B cell (primary cell): Measurements from ENCODE around the gene CTIF. TPM values are rescaled to one million over a fixed set of nuclear protein-coding genes. Genes with fewer than 3 reads are reported as not detected.

Experiments
- ATAC-seq: fragments of 200-7000 bp; cut with Tn5 transposase; one replicate; pipeline ENCODE4 v1.10.0; 2021; ENCODE audit warnings: low read depth, mild to moderate bottlenecking, moderate number of reproducible peaks, moderate library complexity
- CTCF ChIA-PET: fragments of 350-600 bp; sonication (Branson Sonifier 250); formaldehyde crosslinking; loops from one replicate; lab custom pipeline; 2021; ENCODE audit warnings: antibody characterized with exemption, inconsistent platforms; lab: Charles Lee
- POLR2A ChIA-PET: fragments of 350-600 bp; sonication (Branson Sonifier 250); formaldehyde crosslinking; loops from one replicate; lab custom pipeline; 2021; ENCODE audit warnings: antibody characterized with exemption; lab: Charles Lee
- DNase-seq: peaks from one replicate; pipeline ENCODE4 v3.0.0; 2013
- H2AFZ ChIP-seq: 2 replicates; pipeline ENCODE4 v1.6.1; 2012; ENCODE audit warnings: mild to moderate bottlenecking, low read depth, low read length; ENCODE audit not compliant: insufficient read depth, poor library complexity, severe bottlenecking
- H3K27ac ChIP-seq, 2 donors: 1 replicate in 1 of 2; 2 replicates in 1 of 2; pipeline ENCODE4 v1.5.1; 2012 to 2013; ENCODE audit warnings: low read length in 2 of 2, mild to moderate bottlenecking in 2 of 2, moderate library complexity in 1 of 2
- H3K27me3 ChIP-seq, 4 experiments: fragments of 200-600 bp in 1 of 4; sonication (generic) in 1 of 4; replicated peaks in 1 of 4; 1 replicate in 2 of 4; 2 replicates in 2 of 4; pipeline versions ENCODE4 v1.6.1 to v1.7.0; 2013 to 2016; ENCODE audit warnings: low read length in 3 of 4, mild to moderate bottlenecking in 2 of 4, mixed read lengths in 1 of 4, moderate library complexity in 1 of 4; ENCODE audit not compliant: insufficient read depth in 4 of 4, control insufficient read depth in 3 of 4; ENCODE audit errors: control extremely low read depth in 1 of 4
- H3K36me3 ChIP-seq, 2 experiments: replicated peaks in 1 of 2; 1 replicate in 1 of 2; 2 replicates in 1 of 2; pipeline versions ENCODE4 v1.6.1 to v1.7.1; 2013; ENCODE audit warnings: low read length in 1 of 2; ENCODE audit not compliant: insufficient read depth in 2 of 2, control insufficient read depth in 1 of 2; ENCODE audit errors: control extremely low read depth in 1 of 2, extremely low read depth in 1 of 2
- H3K4me1 ChIP-seq, 2 donors: fragments of 200-600 bp in 1 of 2; sonication (generic) in 1 of 2; 1 replicate in 1 of 2; 2 replicates in 1 of 2; pipeline versions ENCODE4 v1.5.1 to v1.6.1; 2013 to 2017; ENCODE audit warnings: low read length in 2 of 2; ENCODE audit not compliant: control insufficient read depth in 2 of 2, insufficient read depth in 2 of 2
- H3K4me2 ChIP-seq: replicated peaks from 2 replicates; pipeline ENCODE3; 2012; ENCODE audit warnings: mild to moderate bottlenecking, low read depth, low read length; ENCODE audit not compliant: poor library complexity, severe bottlenecking
- H3K4me3 ChIP-seq, 5 experiments: fragments of 200-600 bp in 1 of 5; sonication (generic) in 1 of 5; 1 replicate in 3 of 5; 2 replicates in 2 of 5; pipeline versions ENCODE4 v1.5.1 to v1.7.0; 2011 to 2016; ENCODE audit warnings: low read length in 4 of 5, mild to moderate bottlenecking in 4 of 5, low read depth in 2 of 5, control low read depth in 1 of 5, moderate library complexity in 1 of 5; ENCODE audit not compliant: insufficient read depth in 1 of 5; ENCODE audit errors: control extremely low read depth in 1 of 5, extremely low read depth in 1 of 5
- H3K79me2 ChIP-seq: fragments of 200-600 bp; sonication (generic); one replicate; pipeline ENCODE4 v1.6.0; 2016; ENCODE audit warnings: low read length; ENCODE audit not compliant: control insufficient read depth, insufficient read depth
- H3K9ac ChIP-seq: fragments of 200-600 bp; sonication (generic); 2 replicates; pipeline ENCODE4 v1.6.1; 2017; ENCODE audit warnings: mild to moderate bottlenecking, low read length, moderate library complexity
- H3K9me3 ChIP-seq, 3 donors: one replicate each; pipeline versions ENCODE4 v1.6.1 to v1.7.1; 2013; ENCODE audit warnings: low read length in 2 of 3; ENCODE audit not compliant: control insufficient read depth in 2 of 3, insufficient read depth in 1 of 3; ENCODE audit errors: control extremely low read depth in 1 of 3
- H4K20me1 ChIP-seq: 2 replicates; pipeline ENCODE4 v1.6.0; 2012; ENCODE audit warnings: mild to moderate bottlenecking, low read length; ENCODE audit not compliant: insufficient read depth, control insufficient read depth, poor library complexity, severe bottlenecking
- H3K27ac Mint-ChIP-seq: one replicate; pipeline ENCODE4 v1.8.0; 2021; ENCODE audit warnings: mixed read lengths
- H3K27me3 Mint-ChIP-seq: one replicate; pipeline ENCODE4 v1.8.0; 2021; ENCODE audit warnings: mixed read lengths
- H3K4me1 Mint-ChIP-seq: one replicate; pipeline ENCODE4 v1.8.0; 2021; ENCODE audit warnings: mixed read lengths
- H3K4me3 Mint-ChIP-seq: one replicate; pipeline ENCODE4 v1.8.0; 2021; ENCODE audit warnings: mixed read lengths
- H3K9me3 Mint-ChIP-seq: one replicate; pipeline ENCODE4 v1.8.0; 2022; ENCODE audit warnings: mixed read lengths; ENCODE audit not compliant: insufficient read depth
- CTCF ChIP-seq: fragments of 200-600 bp; IDR thresholded peaks from one replicate; pipeline ENCODE4 v1.8.0; 2022; ENCODE audit warnings: antibody characterized with exemption, mild to moderate bottlenecking
- EZH2 ChIP-seq: IDR thresholded peaks from 2 replicates; pipeline ENCODE4 v1.6.1; 2012; ENCODE audit warnings: borderline replicate concordance, low read depth, mild to moderate bottlenecking, moderate library complexity, low read length; ENCODE audit not compliant: insufficient read depth, poor library complexity, severe bottlenecking
- WGBS: methylation state at CpG from one replicate; pipeline ENCODE4 v1.1.5; 2013; ENCODE audit warnings: missing lambda C conversion rate; ENCODE audit not compliant: insufficient coverage; 5-methylcytosine and 5-hydroxymethylcytosine counted together
- intact Hi-C: fragments of 100-400 bp; cut with micrococcal nuclease; formaldehyde crosslinking; loops from one replicate; pipeline ENCODE4 v1.10.0; 2022
- polyA plus RNA-seq: library from polyadenylated mRNA; depleted of rRNA; stranded (reverse); fragments of >200 nt; gene quantifications from 2 replicates; pipeline ENCODE4 v1.2.3, GENCODE V29; 2012
- total RNA-seq, 2 donors: library from RNA; stranded (reverse); fragments of 120-200 nt in 1 of 2; gene quantifications; 1 replicate in 1 of 2; 2 replicates in 1 of 2; pipeline versions ENCODE4 v1.2.3 to v1.2.4, GENCODE V29; 2013 to 2022

Gene CTIF
- total and polyA plus RNA-seq, 2 donors (not counting 1 experiment from before 2014, with no cell fraction given) = 3.6 to 16.2 TPM

- H3K4me1 Mint-ChIP-seq = peaks cover 1% of the 10 kb centered on the region
- Histone ChIP-seq H2AFZ (no peak overlapping the region), H3K27me3 (no peaks in the 10 kb centered on the region), H3K4me3 (no peak overlapping the region), H3K4me2 (no peak overlapping the region), H3K79me2 (no peaks in the 10 kb centered on the region), H3K27ac (no peak overlapping the region), H3K36me3 (no peaks in the 10 kb centered on the region), H4K20me1 (no peaks in the 10 kb centered on the region), H3K9me3 (no peaks in the 10 kb centered on the region), H3K4me1 (no peaks in the 10 kb centered on the region), H3K9ac (no peak overlapping the region)
- ChIA-PET POLR2A (no interaction called here), CTCF (no interaction called here)
- TF ChIP-seq CTCF = no peak
- no peak for TF ChIP-seq EZH2
- no peak overlapping the region for H3K27ac Mint-ChIP-seq
- no peaks in the 10 kb centered on the region for H3K9me3 Mint-ChIP-seq
- intact Hi-C loops = no loop called here
- DNase-seq (no peak), ATAC-seq (no peak)
- no peak overlapping the region for H3K4me3 Mint-ChIP-seq
- WGBS = 92% methylated on average over 8 of the region's 8 CpGs
- H3K27me3 Mint-ChIP-seq = no peaks in the 10 kb centered on the region
These were observed 190.6 kb downstream of the CTIF start for GRCh38 chr18:48729404-48729803.

- CTCF ChIA-PET = no interaction called here
- H3K27me3 ChIP-seq = no peaks in the 10 kb centered on the region
- H3K4me1 ChIP-seq = no peaks in the 10 kb centered on the region
- no peak for TF ChIP-seq CTCF
- TF ChIP-seq EZH2 = no peak
- H3K79me2 ChIP-seq = no peaks in the 10 kb centered on the region
- H3K9me3 Mint-ChIP-seq = no peaks in the 10 kb centered on the region
- no peaks in the 10 kb centered on the region for H3K9me3 ChIP-seq
- ATAC-seq (no peak), DNase-seq (no peak)
- H3K4me2 ChIP-seq = no peak overlapping the region
- H2AFZ ChIP-seq = no peak overlapping the region
- H3K4me1 Mint-ChIP-seq = peaks cover 1% of the 10 kb centered on the region
- no peak overlapping the region for H3K27ac ChIP-seq
- no peak overlapping the region for H3K9ac ChIP-seq
- no peak overlapping the region for H3K4me3 Mint-ChIP-seq
- H3K4me3 ChIP-seq = no peak overlapping the region
- WGBS = 81% methylated on average over 8 of the region's 12 CpGs
- no peaks in the 10 kb centered on the region for H3K36me3 ChIP-seq
- H4K20me1 ChIP-seq = no peaks in the 10 kb centered on the region
- H3K27me3 Mint-ChIP-seq = no peaks in the 10 kb centered on the region
- intact Hi-C loops = no loop called here
- no peak overlapping the region for H3K27ac Mint-ChIP-seq
- POLR2A ChIA-PET = no interaction called here
These were observed 191.2 kb downstream of the CTIF start for GRCh38 chr18:48730010-48730409.
